Adipocyte (in vitro differentiated cells): Measurements from ENCODE around the gene GSTA2.
"Not testable (repeated sequence)": the region's sequence is repeated elsewhere in the genome, so short reads cannot be mapped to it uniquely, and the experiment has no call there.

Source experiments
- DNase-seq: peaks from one replicate; pipeline ENCODE4 v3.0.0-alpha.2; 2015; ENCODE audit warnings: low read depth
- H3K27me3 ChIP-seq: replicated peaks from 2 replicates; pipeline ENCODE4 v1.7.0; 2013; ENCODE audit warnings: mild to moderate bottlenecking, low read length, moderate library complexity; ENCODE audit not compliant: control insufficient read depth, insufficient read depth
- H3K36me3 ChIP-seq: 2 replicates; pipeline ENCODE4 v1.7.0; 2013; ENCODE audit warnings: low read length, mild to moderate bottlenecking, moderate library complexity; ENCODE audit not compliant: control insufficient read depth, insufficient read depth, severe bottlenecking
- H3K4me1 ChIP-seq: 2 replicates; pipeline ENCODE4 v1.7.0; 2013; ENCODE audit warnings: mild to moderate bottlenecking, low read length, moderate library complexity; ENCODE audit not compliant: control insufficient read depth, insufficient read depth
- H3K4me3 ChIP-seq: 2 replicates; pipeline ENCODE4 v1.7.0; 2013; ENCODE audit warnings: mild to moderate bottlenecking, low read length, moderate library complexity
- H3K9ac ChIP-seq: 2 replicates; pipeline ENCODE4 v1.7.0; 2013; ENCODE audit warnings: mild to moderate bottlenecking, low read length, moderate library complexity
- H3K9me3 ChIP-seq: 2 replicates; pipeline ENCODE4 v1.7.0; 2013; ENCODE audit warnings: mild to moderate bottlenecking, low read length, moderate library complexity; ENCODE audit not compliant: control insufficient read depth

GSTA2 gene

DNA sequence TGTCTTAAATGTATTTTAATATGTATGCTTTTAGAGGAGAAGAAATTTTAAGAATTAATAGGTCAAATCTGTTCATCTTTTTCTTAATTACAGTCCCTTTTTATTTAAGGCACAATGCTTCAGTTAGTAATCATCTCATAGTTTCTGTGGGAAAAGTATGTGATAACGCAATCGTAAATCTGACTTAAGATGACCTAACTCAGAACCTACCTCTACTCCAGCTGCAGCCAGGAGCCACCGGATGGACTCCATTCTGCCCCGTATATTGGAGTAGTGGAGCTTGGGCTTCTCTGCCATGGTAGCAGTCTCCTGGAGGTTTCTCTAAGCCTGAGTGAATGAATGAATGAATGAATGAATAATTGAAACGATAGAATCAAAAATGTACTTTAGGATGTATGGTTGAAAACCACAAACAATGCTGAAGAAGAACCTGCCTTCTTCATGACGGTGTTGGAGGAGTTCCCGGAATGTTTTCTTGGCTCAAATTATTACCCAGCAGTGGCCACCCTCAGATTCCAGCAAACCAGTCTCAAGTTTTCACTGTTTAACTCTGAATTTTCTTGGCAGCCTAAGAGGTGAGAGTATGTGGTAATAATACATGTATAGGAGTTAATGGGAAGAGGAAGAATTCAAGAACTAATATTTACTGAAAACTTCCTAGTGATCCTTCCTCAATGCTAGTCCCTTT, 5.5 kb downstream of the GSTA2 start:
- peak; percentile 53 for DNase-seq
- H3K9ac ChIP-seq, H3K27me3 ChIP-seq, H3K36me3 ChIP-seq, H3K9me3 ChIP-seq, H3K4me3 ChIP-seq: not testable (repeated sequence)
- H3K4me1 ChIP-seq, result peaks cover 30% of the 10 kb centered on the region

DNA sequence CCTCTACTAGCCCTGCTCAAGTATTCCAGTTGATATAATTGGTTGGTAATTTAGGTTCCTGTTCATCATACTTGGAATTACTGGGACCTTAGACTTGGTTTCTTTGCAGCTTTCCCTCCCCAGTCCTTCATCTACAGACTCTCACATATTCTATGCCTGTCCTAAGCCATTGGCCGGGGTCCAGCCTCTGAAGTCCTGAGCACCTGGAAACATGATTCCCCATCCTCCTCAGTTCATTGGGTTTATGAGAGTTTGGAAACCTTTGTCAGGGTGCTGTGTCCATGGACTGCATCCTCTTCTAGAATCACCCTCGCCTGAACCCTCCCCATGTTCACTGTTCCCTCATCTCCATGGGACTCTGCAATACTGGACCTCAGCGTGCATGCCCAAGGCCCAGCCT, 8.8 kb downstream of the GSTA2 start:
- H3K4me1 ChIP-seq, result peaks cover 37% of the 10 kb centered on the region
- H3K9ac ChIP-seq, result no peak overlapping the region
- peaks cover 3% of the 10 kb centered on the region for H3K9me3 ChIP-seq
- no peaks in the 10 kb centered on the region for H3K36me3 ChIP-seq
- no peak for DNase-seq
- no peaks in the 10 kb centered on the region for H3K27me3 ChIP-seq
- no peak overlapping the region for H3K4me3 ChIP-seq

DNA sequence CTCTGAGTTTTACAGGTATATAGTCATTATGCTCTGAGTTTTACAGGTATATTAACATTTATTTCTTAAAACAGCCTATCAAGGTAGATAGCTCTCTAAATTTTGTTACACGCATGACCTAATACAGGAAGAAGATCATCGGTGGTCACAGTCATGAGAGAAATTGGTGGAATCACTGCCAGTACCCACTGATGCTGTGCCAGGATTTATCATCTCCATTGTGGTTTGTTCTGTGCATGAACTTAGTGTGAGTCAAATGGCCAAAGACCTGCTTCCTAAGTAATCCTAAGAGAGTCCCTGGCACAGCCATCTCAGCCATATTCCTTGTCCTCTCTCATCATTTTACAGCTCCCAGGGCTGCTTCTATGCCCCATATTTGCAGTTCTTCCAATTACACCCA, 10.1 kb downstream of the GSTA2 start:
- H3K36me3 ChIP-seq, H3K9ac ChIP-seq, H3K27me3 ChIP-seq, DNase-seq, H3K9me3 ChIP-seq, H3K4me3 ChIP-seq: not testable (repeated sequence)
- H3K4me1 ChIP-seq, result peaks cover 25% of the 10 kb centered on the region

DNA sequence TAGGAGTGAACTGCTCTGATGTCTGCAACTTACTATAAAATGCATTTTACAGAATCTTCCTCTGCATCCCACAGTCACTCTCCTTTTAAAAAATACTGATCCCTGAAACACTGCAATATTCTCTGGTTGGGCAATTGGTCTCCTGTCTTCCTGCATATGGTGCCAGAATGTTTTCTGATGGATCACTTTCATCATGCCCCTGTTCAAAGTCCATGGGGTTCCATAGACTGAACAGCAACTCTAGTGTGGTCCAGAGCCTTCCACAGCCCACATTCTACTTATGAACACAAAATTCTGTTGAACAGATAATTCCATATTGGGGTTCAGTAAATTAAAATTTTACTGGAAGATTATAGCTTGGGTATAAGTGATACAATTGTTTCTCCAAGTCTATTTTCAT, 11.0 kb downstream of the GSTA2 start:
- no peaks in the 10 kb centered on the region for H3K36me3 ChIP-seq
- H3K9me3 ChIP-seq, result peaks cover 3% of the 10 kb centered on the region
- no peak for DNase-seq
- no peaks in the 10 kb centered on the region for H3K27me3 ChIP-seq
- H3K4me3 ChIP-seq, result no peak overlapping the region
- H3K4me1 ChIP-seq, result peaks cover 22% of the 10 kb centered on the region
- H3K9ac ChIP-seq, result no peak overlapping the region

DNA sequence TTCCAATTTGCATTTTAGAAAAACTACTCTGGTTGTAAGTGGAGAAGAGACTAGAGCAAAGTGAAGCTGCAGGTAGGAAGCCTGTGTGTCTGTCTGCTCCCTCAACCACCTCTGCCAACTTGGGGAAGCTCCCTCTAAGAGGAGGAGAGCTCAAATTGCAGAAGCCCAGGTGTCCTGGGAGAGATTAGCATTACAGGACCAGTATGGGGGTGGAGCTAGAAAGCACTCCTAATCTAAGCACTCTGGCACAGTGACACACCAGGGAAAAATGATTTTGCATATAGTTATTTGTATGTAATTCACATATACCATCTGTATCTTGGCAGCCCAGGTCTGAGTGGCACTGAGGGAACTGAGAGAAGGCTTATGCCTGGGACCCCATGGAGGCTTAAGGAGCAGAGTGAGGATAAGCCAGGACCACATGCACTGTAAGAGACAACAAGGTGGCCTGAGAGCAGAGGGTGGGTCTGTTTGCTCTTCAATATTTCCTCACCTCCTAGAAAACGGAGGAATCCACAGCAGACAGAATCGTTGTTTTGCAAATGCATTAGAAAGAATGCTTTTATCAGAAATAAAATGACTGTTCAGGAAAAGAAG, 13.6 kb downstream of the GSTA2 start:
- H3K4me3 ChIP-seq, result no peak overlapping the region
- H3K36me3 ChIP-seq, result no peaks in the 10 kb centered on the region
- peaks cover 3% of the 10 kb centered on the region for H3K9me3 ChIP-seq
- H3K9ac ChIP-seq, result no peak overlapping the region
- peaks cover 41% of the 10 kb centered on the region for H3K4me1 ChIP-seq
- no peak for DNase-seq
- no peaks in the 10 kb centered on the region for H3K27me3 ChIP-seq

DNA sequence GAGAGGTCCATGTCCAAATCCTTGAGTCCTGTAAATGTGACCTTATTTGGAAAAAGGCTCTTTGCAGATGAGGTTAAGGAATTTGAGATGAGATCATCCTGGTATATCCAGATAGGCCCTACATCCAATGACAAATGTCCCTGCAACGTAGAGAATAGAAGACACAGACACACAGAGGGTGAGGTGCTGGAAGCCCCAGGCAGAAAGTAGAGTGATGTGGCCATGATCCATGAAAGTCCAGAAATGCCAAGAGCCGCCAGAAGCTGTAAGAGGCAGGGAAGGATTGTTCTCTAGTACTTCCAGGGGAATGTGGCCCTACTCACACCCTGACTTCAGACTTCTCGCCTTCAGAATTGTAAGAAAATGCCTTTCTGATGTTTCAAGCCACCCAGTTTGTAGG, 16.0 kb downstream of the GSTA2 start:
- Histone ChIP-seq H3K4me1 (peaks cover 24% of the 10 kb centered on the region), H3K9ac (peak overlapping the region; percentile 44)
- H3K4me3 ChIP-seq, DNase-seq, H3K9me3 ChIP-seq, H3K36me3 ChIP-seq, H3K27me3 ChIP-seq: not testable (repeated sequence)

DNA sequence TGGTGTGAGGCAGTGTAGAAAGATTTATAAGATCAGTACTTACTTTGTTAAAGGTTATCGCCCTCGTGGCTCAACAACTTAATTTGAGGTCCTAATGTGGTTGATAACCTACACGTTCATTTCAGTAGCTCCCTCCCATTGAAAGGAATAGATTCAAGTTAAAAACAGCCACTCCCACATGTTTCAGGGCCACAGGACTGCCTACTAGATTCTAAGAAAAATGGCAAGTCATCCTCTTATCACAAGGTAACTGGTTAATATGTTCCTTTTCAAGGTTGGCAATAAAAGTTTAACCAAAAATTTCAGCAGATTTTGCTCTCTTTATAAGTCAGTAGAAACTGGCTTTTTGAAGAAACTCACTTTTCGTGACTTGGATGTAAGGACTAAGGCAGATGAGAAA, 17.1 kb downstream of the GSTA2 start:
- Histone ChIP-seq H3K36me3 (no peaks in the 10 kb centered on the region), H3K4me1 (peaks cover 22% of the 10 kb centered on the region), H3K9me3 (peaks cover 5% of the 10 kb centered on the region), H3K9ac (peak overlapping the region; percentile 59), H3K4me3 (no peak overlapping the region), H3K27me3 (no peaks in the 10 kb centered on the region)
- no peak for DNase-seq

DNA sequence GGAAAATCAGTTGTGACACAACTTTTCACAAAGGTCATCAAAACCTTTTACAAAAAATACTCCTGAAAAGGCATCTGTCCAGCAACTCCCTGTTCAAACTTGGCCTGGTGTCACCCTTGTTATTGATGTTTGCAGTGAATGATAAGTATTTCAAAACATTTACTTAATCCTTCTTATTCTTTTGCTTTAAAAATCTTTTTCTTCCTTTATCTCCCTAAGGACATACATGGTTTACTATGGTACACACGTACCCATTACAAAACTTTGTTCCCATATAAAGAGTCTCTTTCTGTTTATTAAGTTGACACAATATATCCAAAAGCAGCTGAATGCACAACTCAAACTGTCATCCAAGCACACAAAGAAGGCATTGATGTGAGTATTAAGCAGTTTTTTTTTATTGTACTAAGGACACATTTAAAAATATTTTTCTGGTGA, 17.5 kb downstream of the GSTA2 start:
- Histone ChIP-seq H3K9me3 (peaks cover 6% of the 10 kb centered on the region), H3K27me3 (no peaks in the 10 kb centered on the region), H3K4me1 (peaks cover 22% of the 10 kb centered on the region), H3K4me3 (no peak overlapping the region), H3K9ac (peak overlapping the region; percentile 59), H3K36me3 (no peaks in the 10 kb centered on the region)
- DNase-seq, result no peak

DNA sequence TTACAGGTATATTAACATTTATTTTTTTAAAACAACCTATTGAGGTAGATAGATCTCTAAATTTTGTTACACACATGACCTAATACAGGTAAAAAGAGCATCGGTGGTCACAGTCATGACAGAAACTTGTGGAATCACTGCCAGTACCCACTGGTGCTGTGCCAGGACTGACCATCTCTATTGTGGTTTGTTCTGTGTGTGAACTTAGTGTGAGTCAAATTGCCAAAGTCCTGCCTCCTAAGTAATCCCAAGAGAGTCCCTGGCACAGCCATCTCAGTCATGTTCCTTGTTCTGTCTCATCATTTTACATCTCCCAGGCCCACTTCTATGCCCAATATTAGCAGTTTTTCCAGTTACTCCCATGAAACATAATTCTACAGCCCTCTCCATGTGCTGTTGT, 21.4 kb downstream of the GSTA2 start:
- Histone ChIP-seq H3K9me3 (peaks cover 18% of the 10 kb centered on the region), H3K27me3 (peaks cover 2% of the 10 kb centered on the region), H3K36me3 (no peaks in the 10 kb centered on the region), H3K4me1 (peaks cover 16% of the 10 kb centered on the region), H3K9ac (no peak overlapping the region), H3K4me3 (no peak overlapping the region)
- DNase-seq, result no peak

DNA sequence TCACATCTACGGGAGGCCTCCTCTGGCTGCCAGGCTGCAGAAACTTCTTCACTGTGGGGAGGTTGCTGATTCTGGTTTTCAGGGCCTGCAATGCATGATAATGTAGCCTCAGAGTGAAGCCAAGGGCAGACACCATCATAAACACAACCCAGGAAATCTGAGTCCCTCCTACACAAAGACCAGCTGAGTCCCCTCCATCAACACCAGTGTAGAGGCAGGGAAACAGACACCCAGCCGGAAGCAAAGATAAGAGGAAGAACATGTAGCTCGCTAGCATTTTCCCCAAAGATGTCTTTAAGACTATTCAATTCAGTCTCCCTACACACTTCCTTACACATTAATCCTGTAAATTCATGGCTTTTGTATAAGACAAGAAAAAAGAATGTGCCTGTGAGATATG, 23.6 kb downstream of the GSTA2 start:
- DNase-seq, result no peak
- peaks cover 4% of the 10 kb centered on the region for H3K27me3 ChIP-seq
- no peaks in the 10 kb centered on the region for H3K4me1 ChIP-seq
- no peak overlapping the region for H3K4me3 ChIP-seq
- H3K9me3 ChIP-seq, result peaks cover 18% of the 10 kb centered on the region
- no peak overlapping the region for H3K9ac ChIP-seq
- no peaks in the 10 kb centered on the region for H3K36me3 ChIP-seq

DNA sequence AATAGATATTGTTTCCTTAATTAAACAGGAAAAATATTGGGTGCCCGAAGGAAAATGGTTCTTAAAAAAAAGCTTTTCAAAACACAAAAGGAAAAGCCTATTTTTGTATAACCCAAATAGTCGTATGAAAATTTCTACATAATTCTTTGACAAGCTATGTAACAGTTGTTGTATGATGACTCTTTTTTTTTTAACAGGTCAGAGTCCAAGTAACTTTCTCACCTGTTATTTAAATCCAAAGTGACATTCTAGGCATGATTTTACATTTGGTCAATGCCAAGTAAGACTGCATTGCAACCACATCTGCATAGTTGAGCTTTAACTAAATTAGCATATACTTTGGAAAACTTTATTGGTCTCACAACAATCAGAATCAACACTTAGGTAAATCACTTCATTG, 24.1 kb downstream of the GSTA2 start:
- no peak for DNase-seq
- H3K36me3 ChIP-seq, result no peaks in the 10 kb centered on the region
- H3K9ac ChIP-seq, result no peak overlapping the region
- H3K4me1 ChIP-seq, result no peaks in the 10 kb centered on the region
- H3K27me3 ChIP-seq, result peaks cover 4% of the 10 kb centered on the region
- peaks cover 18% of the 10 kb centered on the region for H3K9me3 ChIP-seq
- H3K4me3 ChIP-seq, result no peak overlapping the region

DNA sequence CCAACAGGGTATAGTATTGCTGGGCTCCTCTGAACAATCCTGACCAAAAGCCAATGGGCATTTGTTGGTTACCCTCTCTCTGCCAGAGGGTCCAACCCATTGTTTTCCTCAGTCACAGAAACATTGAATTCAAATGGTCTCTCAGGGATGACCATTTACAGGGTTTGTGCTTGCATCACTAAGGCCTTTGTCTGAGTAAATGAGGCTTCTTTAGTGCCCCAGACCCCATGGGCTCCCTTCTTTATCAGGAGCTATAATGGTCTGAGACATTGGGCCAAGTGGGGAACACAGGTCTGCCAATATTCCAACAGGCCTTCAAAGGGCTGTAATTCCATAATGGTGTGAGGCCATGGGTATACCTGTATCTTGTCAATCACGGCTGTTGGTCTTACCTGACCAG, 27.1 kb downstream of the GSTA2 start:
- no peak for DNase-seq

More for the DNA sequence above, 27.1 kb downstream of the GSTA2 start:
- peaks cover 4% of the 10 kb centered on the region for H3K27me3 ChIP-seq
- peaks cover 16% of the 10 kb centered on the region for H3K9me3 ChIP-seq
- no peaks in the 10 kb centered on the region for H3K4me1 ChIP-seq
- no peak overlapping the region for H3K9ac ChIP-seq
- H3K36me3 ChIP-seq, result no peaks in the 10 kb centered on the region
- H3K4me3 ChIP-seq, result no peak overlapping the region
